A549 treated with RU486 at 1 μM for 4 hours (cell line): Measurements from ENCODE around the gene R3HDML. TPM values are rescaled to one million over a fixed set of nuclear protein-coding genes. Genes with fewer than 3 reads are reported as not detected.

ENCODE experiments used
- total RNA-seq: library from RNA; stranded (reverse); fragments of 200-300 nt; extraction: Qiagen RNA extraction; gene quantifications from 5 replicates; pipeline ENCODE4 v1.2.3, GENCODE V29; 2022; ENCODE audit warnings: low read depth

R3HDML gene
- 0.14 to 0.40 TPM (median 0.32 TPM) in 5 replicates for total RNA-seq

DNA sequence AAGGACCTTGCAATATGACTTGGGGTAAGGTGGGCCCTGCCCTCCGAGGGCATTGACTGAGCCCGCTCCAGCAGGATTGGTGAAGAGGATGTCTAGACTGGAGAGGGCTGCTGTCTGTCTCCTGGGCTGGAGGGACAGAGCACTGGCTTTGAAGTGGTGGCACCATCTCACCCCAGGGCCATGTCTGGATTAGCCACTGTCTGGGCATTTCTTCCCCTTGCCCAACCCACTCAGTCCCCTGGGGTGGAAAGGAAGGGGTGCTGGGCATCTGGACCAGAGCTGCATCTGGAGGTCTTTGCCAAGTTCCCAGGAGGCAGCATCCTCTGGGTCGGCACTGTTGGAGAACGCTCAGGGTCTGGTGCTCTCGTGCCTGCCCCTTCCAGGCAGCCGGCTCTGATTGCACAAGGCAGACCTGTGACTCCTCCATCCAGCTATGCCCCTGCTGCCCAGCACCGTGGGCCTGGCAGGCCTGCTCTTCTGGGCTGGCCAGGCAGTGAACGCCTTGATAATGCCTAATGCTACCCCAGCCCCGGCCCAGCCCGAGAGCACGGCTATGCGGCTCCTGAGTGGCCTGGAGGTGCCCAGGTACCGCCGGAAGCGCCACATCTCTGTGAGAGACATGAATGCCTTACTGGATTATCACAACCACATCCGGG is at the start of gene R3HDML:
Gene R3HDML (plus strand): TSS at position 319 of the 656 bp plus-strand sequence. CDS start 115 bp downstream, at position 434.

GRCh38 chr20:44310664-44311639 is 25.9 kb upstream of the R3HDML start, which contains the start of gene FITM2:
FITM2 (minus strand) TSS chr20:44311202; CDS start chr20:44311148, 54 bp downstream.

DNA sequence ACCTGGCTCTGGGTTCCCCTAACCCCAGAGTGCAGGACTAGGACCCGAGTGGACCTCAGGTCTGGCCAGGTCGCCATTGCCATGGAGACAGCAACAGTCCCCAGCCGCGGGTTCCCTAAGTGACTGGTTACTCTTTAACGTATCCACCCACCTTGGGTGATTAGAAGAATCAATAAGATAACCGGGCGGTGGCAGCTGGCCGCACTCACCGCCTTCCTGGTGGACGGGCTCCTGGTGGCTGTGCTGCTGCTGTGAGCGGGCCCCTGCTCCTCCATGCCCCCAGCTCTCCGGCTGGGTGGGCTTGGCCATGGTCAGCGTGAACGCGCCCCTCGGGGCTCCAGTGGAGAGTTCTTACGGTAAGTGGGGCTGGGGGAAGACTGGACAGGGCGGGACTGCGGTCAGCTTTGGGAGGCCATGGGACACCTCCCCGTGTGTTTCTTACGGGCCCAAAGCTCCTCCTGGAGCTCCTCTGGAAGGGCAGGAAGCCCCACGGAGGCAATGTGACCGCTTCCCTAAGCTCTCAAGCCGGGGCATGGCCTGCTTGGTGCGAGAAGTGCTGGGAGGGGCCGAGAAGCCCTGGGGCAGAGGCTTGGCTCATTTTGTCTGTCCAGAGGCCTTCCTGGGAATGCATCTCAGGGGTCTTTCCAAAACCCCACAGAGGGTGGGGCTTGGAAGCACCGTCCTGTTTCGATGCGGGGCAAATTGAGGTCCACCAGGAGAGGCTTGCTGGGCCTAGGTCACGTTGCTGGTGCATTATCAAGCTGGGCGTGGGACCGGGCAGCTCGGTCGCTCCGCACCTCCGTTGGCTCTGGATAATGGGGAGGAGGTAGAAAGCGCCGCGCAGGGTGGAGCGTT is 18.9 kb downstream of the R3HDML start, which contains the start of gene HNF4A:
Gene HNF4A (plus strand): TSS at position 202 of the 855 bp plus-strand sequence. CDS start 106 bp downstream, at position 308.

Other genes with a start within 250 kb of the R3HDML start
- gene JPH2, start 149.9 kb upstream of the R3HDML start, total RNA-seq = 0.81 to 1.2 TPM (median 0.88 TPM) in 5 replicates
- 48.4 to 53.3 TPM (median 49.6 TPM) in 5 replicates for gene OSER1, start 126.3 kb upstream of the R3HDML start, total RNA-seq
- gene GDAP1L1, start 89.7 kb upstream of the R3HDML start, total RNA-seq = 0.13 TPM in 1 of 5 replicates, not detected in the others
- gene FITM2, start 25.8 kb upstream of the R3HDML start, total RNA-seq = 6.2 to 8.5 TPM (median 8.2 TPM) in 5 replicates
- 10.9 to 16.1 TPM (median 13.4 TPM) in 5 replicates for gene HNF4A, start 18.7 kb downstream of the R3HDML start, total RNA-seq
- gene TTPAL, start 138.8 kb downstream of the R3HDML start, total RNA-seq = 10.4 to 14.5 TPM (median 13.6 TPM) in 5 replicates
- 61.4 to 82.1 TPM (median 81.4 TPM) in 5 replicates for gene SERINC3, start 185.0 kb downstream of the R3HDML start, total RNA-seq
- 34.8 to 41.2 TPM (median 40.0 TPM) in 5 replicates for gene PKIG, start 245.5 kb downstream of the R3HDML start, total RNA-seq